Lower leg skin (tissue), 3 donors: ENCODE data around the gene MEAK7.

ENCODE experiments used
- CTCF ChIP-seq, 3 donors: fragments of 450-650 bp; IDR thresholded peaks; one replicate each; pipeline ENCODE4 v1.5.1; 2016; ENCODE audit warnings: antibody characterized with exemption in 3 of 3, mild to moderate bottlenecking in 3 of 3, moderate library complexity in 2 of 3
- POLR2A ChIP-seq, 2 donors: fragments of 450-650 bp; IDR thresholded peaks; one replicate each; pipeline ENCODE4 v1.6.1; 2016 to 2017; ENCODE audit warnings: antibody characterized with exemption in 2 of 2, mild to moderate bottlenecking in 1 of 2, moderate library complexity in 1 of 2

GRCh38 chr16:84476401-84476800 lies 28.1 kb downstream of the MEAK7 start:
- TF ChIP-seq CTCF (IDR thresholded peaks at IDR 0.05) (no peak), POLR2A (IDR thresholded peaks at IDR 0.05) (no peak)
